Right ventricle myocardium superior (tissue), 1 donor: ENCODE data around the gene LRRC74A. TPM values are rescaled to one million over a fixed set of nuclear protein-coding genes. Genes with fewer than 3 reads are reported as not detected.

Experiments used
- ATAC-seq: fragments of 200-7000 bp; cut with Tn5 transposase; one replicate; pipeline ENCODE4 v1.9.1; 2020; ENCODE audit warnings: mild to moderate bottlenecking; ENCODE audit not compliant: poor library complexity
- DNase-seq: peaks from one replicate; pipeline ENCODE4 v3.0.0-alpha.2; 2020
- intact Hi-C: fragments of 100-400 bp; cut with DNase I; formaldehyde crosslinking; loops from one replicate; pipeline ENCODE4 v1.11.2; 2022
- long read RNA-seq: library from polyadenylated mRNA; unstranded; transcript quantifications from one replicate; pipeline ENCODE4 v2.0.0, GENCODE V29; 2021
- total RNA-seq: library from RNA; stranded (reverse); fragmentation: NEBNext Ultra II Directional; extraction: Animal tissue kit (Norgen Biotek cat#: 25700); gene quantifications from one replicate; pipeline ENCODE4 v1.2.1, GENCODE V29; 2021
- donor health status: DM: no; HTN: yes; CAD: no; lungs with severe emphysema.

Gene LRRC74A
- not detected for total RNA-seq
- long read RNA-seq, result 0 reads

- intact Hi-C loops, result no loop called here
- DNase-seq (no peak), ATAC-seq (no peak)
Observed at GRCh38 chr14:76826122-76826521, at the start of gene LRRC74A. Gene LRRC74A, plus strand, starts transcription at chr14:76826408. Its CDS starts 290 bp downstream, at chr14:76826698.

- ATAC-seq (no peak), DNase-seq (no peak)
- intact Hi-C loops, result no loop called here
Observed at GRCh38 chr14:76776428-76777251, 49.6 kb upstream of the LRRC74A start.

DNA sequence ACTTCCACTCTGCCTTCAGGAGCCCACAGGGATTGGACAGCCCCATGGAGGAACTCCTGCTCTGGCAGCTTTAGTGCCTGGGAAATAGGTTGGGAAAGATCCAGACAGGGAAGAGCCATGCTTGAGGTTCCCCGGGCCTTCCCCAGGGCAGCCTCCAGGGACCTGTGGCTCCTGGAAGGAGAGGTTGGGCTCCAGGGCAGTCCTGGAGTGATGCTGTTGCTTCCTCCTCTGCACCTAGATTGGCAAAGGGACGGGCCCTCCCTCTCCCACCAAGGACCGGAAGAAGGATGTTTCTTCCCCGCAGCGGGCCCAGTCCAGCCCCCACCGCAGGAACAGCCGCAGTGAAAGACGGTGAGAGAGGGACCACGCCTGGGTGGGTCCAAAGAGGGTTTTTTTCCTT is 48.5 kb upstream of the LRRC74A start:
- intact Hi-C loops, result no loop called here
- ATAC-seq, result no peak
- no peak for DNase-seq

DNA sequence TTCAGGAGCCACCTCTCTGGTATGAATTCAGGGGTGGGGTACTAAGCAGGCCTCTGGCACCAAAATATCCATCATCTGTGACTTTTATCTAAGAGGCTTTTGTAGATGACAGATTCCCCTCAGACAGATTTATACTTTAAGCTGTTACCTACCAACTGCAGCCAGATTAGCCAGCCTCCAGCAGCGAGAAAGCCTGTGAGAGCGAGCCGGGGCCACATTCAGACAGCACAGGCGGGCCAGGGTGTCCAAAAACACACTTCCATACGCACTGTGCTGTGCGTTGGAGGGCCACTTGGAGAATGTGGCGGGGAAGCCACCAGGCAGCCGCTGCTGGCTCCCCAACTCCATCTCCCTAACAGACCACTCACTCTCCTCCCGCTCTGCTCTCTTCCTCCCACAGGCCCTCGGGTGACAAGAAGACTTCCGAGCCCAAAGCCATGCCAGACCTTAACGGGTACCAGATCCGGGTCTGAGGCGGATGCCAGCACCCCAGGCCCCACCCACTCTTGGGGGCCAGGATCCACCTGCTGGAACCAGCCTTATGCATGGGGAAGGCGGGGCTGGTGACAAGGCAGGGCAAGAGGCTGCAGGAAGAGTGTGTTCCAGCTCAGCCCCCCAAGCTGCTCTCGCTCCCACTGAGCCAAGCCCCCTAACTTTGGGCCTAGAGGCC is 47.5 kb upstream of the LRRC74A start:
- intact Hi-C loops, result no loop called here
- no peak for DNase-seq
- ATAC-seq, result no peak

- no peak for DNase-seq
- ATAC-seq, result no peak
- intact Hi-C loops, result no loop called here
Observed at GRCh38 chr14:76779221-76780057, 46.8 kb upstream of the LRRC74A start.

DNA sequence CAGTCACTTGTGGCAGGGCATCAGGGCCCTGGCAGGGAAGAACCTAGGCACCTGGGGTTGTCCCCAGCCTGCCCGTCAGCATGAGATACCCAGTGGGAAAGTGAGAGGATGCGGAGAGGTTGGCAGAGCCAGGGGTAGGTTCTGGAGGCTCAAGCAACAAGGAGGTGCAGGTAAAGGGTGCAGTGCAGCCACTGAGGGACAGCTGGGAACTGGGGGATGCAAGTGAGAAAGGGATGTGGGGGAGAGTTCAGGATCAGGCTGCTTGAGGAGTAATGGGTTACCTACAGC is 46.2 kb upstream of the LRRC74A start:
- DNase-seq (no peak), ATAC-seq (no peak)
- intact Hi-C loops, result no loop called here

- DNase-seq (no peak), ATAC-seq (no peak)
- intact Hi-C loops, result no loop called here
Observed at GRCh38 chr14:76780360-76780759, 45.8 kb upstream of the LRRC74A start.

DNA sequence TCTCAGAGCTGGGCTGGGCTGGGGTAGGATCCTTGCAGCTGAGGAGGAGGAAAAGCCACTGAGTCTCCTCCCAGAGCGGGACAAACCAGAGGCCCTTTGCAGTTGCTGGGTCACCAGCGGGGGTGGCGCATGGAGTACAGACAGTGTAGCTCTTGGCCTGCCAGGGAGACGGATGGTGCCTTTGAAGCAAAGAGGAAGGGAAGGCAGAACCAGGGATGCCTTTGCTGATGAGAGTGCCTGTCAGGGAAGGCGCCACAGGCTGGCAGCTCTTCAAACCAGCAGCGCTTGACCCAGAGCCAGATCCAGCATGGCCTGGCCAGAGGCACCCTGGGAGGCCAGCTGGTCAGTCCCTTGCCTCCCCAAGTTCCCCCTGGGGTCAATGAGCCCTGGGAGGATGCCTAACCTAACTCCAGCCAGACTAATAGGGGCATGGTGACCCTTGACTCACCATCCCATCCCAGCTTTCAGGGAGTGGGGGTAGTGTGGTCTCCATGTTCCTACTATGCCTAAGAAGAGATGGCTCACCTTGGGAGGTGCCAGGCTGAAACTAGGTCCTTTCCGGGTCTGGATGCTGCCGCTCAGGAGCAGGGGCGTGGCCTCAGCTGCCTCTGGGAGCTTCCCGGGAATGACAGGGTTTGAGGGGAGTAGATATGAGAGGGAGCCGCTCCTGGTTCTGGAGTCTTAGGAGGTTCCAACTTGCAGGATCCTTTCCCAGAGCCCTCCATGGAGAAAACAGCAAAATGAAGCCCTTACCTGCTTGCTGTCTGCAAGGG is 45.1 kb upstream of the LRRC74A start:
- peak; percentile 2 for ATAC-seq
- DNase-seq, result peak; percentile 45
- intact Hi-C loops, result no loop called here

DNA sequence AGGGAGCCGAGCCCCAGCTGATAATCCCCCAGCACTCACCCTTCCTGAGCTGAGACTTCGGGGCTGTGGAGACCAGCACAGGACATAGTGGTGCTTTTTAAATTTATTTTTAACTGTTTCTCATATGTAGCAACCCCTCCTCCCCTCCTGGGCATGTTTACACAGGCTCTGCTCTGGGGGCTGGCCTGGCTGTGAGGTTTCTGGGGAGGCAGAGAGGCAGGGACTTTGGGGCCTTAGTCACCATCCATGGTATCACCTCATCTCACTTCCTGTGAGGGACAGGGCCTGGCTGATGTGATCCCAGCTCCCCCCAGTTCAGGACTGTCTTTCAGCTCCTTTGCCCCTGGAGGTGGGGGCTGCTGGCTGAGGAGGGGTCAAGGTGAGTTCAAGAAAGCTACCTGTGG is 44.6 kb upstream of the LRRC74A start:
- intact Hi-C loops, result no loop called here
- no peak for DNase-seq
- ATAC-seq, result no peak

DNA sequence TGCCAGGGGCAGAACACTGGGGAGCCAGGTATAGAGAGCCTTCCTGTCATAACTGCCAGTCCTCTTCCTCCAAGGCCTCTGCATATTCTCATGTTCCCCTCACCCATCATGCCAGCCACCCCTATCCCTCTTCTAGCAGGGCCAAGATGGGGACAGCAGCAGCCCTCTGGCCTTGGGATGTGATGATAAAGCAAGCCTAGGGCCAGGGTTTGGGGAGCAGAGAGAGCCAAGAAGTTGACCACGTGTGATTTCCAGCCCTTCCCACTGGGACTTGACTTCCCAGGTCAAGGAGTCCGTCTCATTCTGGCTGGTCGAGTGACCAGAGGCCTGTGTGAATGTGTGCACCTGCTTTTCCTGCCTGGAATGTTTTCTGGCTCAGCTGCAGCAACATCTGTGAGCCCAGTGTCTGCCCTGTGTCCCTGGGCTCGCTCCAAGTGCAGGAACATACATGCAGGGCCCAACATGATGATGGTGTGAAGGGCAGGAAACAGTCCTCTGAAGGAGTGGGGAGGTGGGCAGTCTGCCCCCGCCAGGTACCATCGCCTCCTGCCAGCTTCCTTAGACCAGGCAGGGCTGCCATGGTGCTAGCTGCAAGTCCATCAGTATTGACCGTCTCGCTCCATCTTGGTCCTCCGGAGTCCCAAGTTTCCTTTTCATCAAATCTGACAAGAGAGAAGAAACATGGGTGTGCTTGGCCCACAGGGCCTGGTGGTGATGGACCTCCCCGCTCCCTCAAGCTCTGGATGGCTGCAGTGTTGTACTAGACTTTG is 43.9 kb upstream of the LRRC74A start:
- DNase-seq, result no peak
- intact Hi-C loops, result no loop called here
- ATAC-seq, result no peak

DNA sequence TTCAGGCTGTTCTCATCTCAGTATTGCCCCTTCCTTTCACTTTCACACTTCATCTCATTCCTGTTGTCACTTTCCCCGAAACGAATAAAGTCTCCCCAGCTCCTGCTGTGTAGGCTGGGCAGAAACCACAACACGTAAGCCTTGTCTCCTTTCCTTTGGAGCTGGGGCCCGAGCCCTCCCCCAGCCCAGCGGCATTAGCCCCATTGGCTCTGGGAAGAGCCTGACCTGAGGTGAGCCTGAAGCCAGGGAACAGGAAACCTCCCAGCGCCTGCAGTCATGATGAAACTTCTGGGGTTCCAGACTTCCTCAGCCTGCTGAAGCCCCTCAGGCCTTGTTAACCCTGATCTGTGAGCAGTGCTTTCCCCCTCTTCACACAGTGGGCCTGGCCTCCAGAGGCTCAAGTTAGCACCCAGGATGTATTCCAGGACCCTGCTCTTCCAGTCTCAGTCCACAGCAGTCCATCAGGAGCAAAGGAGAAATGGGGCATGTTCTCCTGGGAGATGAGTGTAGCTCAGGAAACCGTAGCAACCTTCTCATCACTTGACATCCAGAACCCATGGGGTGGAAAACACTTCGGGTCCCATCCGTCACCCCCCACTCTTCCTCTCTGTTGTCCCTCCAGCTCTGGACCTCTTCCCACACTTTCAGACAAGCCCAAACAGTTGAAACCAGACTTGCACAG is 43.2 kb upstream of the LRRC74A start:
- intact Hi-C loops, result no loop called here
- no peak for DNase-seq

GRCh38 chr14:76784266-76784874 is 41.8 kb upstream of the LRRC74A start:
- DNase-seq (no peak), ATAC-seq (peak; percentile 19)
- intact Hi-C loops, result loop anchor here (2.0 kb wide), 1 partner anchor 74 kb away; no protein-coding TSS in a partner anchor

More for the DNA sequence above, 43.2 kb upstream of the LRRC74A start:
- ATAC-seq, result peak; percentile 2

GRCh38 chr14:76784881-76785280 is 41.3 kb upstream of the LRRC74A start:
- peak; percentile 89 for DNase-seq
- intact Hi-C loops, result loop anchor here (2.0 kb wide), 1 partner anchor 74 kb away; no protein-coding TSS in a partner anchor
- ATAC-seq, result peak; percentile 88

GRCh38 chr14:76786601-76787000 is 39.6 kb upstream of the LRRC74A start:
- DNase-seq (no peak), ATAC-seq (no peak)
- intact Hi-C loops, result no loop called here

DNA sequence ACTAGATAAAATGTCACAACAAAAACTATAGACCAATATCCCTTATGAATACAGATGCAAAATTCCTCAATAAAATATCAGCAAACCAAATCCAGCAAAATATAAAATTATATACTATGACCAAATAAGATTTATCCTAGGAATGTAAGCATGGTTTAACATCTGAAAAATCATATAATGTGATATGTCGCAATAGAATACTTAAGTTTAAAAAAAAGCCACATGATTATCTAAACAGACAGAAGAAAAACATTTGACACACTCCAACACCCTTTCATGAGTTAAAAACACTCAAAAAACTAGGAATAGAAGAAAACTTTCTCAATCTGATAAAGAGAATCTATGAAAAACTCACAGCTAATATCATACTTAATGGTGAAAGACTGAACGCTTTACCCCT is 33.8 kb upstream of the LRRC74A start:
- ATAC-seq, result no peak
- DNase-seq, result no peak
- intact Hi-C loops, result no loop called here

GRCh38 chr14:76793324-76793723 is 32.9 kb upstream of the LRRC74A start:
- DNase-seq, result no peak
- intact Hi-C loops, result no loop called here
- no peak for ATAC-seq

GRCh38 chr14:76793956-76794355 is 32.3 kb upstream of the LRRC74A start:
- intact Hi-C loops, result no loop called here
- DNase-seq, result no peak
- no peak for ATAC-seq
